ENCODE results near the gene PHC2.

The PHC2 gene

DNA sequence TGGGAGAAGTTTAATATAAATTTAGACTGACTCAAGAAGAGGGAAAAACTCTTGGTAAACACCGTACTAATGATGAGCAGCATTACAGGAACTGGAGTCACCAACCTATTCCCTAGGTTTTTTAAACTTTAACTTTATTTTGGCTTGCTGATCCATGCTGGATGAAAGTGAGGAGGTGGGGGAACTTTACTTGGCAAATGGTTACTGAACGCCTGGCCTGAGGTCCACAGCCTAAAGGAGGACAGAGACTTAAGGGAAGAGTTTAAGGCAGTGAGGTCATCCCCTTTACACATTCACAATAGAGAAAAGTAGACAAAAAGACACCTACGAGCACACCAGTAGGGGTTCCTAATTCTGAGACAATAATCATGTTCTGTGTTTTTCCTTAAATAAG lies 84.4 kb downstream of the PHC2 start:
- DNase-seq: no peak

DNA sequence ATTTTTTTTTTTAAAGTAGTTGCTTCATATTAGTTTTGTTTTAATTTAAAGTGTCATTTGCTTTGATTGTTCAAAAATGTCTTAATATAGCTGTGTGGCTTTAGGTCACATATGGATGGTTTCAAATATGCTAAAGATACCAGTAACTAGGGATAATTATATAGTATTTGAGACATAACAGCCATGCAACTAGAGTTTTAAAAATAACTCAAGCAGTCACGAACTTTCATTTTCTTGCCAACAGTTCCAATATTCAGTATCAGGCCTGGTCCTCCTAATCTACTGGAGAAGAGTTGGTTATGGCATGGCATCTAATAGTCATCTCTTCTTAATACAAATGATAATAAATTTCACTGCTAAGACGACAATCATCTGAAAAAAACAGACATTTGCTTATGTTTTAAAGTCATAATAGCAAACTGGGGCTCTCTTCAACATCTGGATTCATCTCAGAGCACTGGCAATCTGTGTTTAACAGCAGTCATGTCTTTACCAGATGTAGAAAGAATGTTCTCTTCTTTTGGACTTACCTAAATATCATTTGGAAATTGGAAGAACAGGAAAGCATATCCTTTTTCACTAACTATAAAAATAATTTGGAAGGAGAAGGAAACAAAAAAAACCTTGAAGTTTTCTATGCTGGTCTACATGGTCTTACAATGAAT lies 85.9 kb downstream of the PHC2 start:
- no peak for DNase-seq

DNA sequence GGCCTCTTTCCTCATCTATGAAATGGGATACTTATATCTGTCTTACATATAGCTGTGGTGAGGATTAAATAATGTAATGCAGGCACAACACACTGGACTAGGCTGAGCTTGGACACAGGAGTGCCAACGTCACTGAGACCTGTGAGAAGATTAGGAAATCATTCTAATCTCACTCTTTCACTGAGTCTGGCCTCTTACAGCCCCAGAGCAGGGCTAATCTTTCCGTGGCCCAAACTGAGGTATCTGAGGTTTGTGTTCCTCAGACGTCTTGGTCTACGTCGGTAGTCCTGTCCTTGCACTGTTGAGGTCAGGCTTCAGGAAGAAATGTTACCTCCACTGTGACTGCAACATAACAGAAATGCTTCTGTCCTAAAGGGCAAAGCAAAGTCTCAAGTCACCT lies 87.4 kb downstream of the PHC2 start:
- DNase-seq: no peak

DNA sequence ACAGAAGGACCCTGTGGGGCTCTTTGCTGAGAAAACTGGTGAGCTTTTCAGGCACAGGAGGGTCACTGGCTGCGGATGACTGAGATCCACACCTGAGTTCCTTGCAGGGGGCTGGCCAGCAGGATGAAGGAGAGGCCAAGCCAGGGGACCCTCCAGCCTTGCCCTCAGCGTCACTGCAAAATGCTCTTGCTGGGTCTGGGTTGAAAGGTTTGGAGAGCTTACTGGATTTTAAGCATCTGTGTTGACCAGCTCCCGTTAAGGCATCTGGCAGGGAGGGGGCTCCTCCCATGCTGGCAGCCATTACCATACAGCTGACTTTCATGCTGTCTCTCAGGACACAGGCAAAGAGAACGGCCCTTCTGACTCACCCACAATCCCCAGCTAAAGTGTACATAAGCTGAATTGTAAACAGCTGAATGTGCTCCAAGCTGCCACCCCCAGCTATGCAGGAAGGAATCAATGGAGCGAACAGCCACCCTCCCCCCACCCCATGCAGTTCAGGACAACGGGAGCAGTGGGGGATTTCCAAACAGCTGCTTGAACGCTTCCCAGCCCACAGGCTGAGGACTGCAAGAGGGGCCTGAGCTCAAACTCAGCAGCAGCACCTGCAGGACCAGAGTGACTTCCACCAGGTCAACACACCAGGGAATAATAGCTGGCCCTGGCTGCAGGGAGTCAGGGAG lies 88.7 kb downstream of the PHC2 start:
- DNase-seq: no peak

DNA sequence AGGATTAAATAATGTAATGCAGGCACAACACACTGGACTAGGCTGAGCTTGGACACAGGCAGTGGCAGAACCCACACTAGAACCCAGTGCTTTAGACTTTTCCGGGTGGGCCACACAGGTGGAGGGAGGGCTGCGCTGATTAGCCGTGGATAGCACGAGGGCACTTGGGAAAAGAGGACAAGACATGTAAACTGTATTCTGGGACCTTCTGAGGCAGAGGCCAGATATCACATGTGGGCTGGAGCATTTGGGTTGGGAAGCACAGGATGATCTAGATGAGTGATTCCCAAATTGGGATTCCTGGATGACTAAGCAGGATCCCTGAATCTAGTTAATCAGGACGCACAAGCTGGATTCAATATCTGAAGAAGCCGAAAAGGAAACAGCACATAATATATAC lies 89.7 kb downstream of the PHC2 start:
- DNase-seq: no peak

DNA sequence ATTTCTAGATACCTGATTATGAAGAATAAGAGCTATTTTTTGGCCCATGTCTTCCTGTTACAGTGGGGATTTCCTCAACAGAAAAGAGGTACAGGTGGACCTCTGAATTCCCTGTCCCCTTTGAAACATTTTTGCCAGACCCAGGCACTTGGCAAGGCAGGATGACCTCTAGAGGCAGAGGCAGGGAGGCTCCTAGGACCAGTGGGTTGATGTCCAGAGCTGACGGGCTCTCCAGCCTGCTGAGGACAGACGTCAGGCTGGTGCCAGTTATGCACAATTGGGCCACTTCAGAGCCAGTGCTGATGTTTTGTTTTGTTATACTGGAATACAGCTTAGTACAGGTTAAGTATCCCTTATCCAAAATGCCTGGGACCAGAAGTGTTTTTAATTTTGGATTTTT lies 91.5 kb downstream of the PHC2 start:
- no peak for DNase-seq

DNA sequence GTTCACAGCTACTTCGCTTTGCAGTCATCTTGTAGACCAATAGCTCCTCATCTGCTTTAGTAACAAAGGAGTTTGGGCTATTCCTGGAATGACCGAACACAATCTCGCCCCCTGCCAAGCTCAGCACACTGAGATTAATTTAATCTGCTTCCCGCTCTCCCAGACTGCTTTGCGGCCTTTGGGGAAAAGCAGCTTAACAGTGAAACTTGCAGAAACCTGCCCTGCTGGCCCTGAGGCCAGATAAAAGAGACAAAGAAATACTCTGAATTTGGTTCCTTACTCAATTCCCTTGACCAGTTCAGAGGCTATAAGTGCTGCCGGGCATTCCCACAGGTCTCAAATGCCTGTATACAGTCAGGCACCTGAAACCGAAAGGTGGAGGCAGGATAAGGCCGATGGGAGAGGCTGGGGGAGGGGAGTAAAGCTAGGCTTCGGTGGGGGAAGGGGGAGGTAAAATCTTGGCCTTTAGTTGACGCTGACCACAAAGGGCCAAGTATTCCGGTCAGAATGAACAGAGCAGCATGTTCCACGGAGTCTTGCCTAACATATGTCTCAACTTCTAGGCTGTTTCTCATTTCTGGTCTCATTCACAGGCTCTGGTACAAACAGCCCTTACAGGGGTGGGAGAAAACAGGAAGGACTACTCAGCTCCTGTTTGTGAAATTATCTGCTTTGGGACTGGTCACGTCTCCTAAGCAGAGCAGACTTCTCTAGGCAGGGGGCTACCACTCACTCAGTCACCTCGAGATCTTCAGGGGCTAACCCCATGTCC lies 92.3 kb downstream of the PHC2 start:
- DNase-seq: no peak

DNA sequence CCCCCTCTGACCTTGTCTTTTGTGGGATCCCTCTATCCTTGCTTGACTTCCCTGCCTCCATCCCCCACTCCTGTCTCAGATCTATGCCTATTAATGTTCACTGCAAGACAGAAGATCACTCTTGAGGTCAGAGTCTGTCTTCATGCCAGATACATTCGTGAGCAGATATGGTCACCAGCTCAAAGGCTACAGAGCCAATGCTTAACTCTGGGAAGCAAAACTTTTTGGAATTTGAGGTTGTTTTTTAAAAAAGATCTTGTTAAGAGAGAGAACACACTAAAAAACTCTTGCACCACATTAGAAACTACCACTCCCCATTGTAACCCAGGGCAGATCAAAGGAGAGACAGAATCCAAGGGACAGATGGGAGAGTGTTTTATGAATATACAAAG lies 92.9 kb downstream of the PHC2 start:
- no peak for DNase-seq

DNA sequence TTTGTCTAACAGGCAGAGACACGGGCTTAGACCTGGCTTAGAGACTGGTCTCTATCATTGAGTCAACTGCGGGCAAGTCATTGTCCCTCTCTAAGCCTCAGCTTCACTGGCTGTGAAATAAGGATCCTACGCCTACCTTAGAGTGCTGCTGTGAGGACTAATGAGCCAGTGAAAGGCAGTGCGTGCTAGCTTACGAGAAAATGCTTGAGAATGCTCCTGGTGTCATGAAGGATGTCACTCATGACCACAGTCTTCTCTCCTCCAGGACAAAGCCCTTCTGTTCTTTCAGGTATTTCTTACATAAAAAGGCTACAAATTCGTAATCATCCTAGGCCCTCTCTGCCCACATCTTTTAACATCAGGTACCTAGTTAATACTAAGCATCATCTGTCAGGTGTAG lies 93.5 kb downstream of the PHC2 start:
- no peak for DNase-seq

DNA sequence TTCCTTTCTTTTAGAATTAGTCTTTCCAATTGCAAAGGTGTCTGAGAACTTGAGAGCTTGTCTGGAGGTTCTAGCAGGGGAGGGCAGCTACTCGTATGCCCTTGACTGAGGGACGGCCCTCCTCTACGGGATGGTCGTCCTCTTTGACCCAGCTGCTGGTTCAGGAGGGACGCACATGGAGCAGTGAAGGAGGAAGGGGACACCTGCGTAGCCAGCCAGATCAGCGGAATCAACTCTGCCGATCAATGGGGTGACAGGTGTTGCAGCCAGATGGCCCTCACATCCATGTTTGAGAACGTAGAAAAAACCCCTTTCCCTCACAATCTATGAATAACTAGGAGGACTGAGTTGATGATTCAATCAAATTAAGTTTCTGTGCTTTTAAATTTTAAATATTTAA lies 94.3 kb downstream of the PHC2 start:
- DNase-seq: no peak

DNA sequence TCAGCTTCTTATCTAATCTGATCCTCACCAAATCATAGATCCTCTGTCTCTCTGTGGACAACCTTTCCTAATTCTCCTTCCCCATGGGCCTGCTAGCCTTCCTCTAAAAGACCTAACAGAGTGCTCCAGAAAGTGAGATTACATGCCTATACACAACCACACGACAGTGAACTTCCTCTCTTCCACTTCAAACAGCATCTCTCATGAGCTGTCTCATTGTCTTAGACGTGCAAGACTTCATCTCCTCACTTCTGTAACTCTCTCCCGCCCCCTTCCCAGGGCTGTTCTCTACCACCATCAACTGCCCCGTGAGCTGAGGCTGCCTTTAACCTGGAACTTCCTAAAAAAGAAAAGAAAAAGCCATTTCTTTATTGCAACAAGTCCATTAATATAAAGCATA lies 95.9 kb downstream of the PHC2 start:
- no peak for DNase-seq

DNA sequence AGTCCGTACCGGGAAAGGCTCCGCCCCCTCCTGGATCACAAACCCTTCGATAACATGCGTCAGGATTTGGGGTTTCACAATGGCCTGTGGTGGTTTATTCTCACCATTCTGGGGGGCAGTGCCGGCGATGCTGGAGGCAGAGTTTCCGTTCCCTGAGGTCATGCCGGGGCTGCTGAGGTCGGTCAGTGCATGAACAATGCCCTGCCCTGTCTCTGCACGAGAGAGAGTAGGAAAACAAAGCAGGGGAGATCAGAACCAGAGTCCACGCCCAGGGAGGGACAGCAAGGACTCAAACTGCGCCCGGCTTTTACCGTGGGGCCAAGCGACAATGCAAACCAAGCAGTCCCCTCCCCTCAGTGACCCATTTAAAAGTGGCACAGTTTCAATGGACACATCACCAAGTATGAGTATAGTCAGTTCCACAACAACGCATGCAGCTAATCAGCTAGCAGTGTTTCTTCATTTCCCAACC lies 96.8 kb downstream of the PHC2 start:
- no peak for DNase-seq

DNA sequence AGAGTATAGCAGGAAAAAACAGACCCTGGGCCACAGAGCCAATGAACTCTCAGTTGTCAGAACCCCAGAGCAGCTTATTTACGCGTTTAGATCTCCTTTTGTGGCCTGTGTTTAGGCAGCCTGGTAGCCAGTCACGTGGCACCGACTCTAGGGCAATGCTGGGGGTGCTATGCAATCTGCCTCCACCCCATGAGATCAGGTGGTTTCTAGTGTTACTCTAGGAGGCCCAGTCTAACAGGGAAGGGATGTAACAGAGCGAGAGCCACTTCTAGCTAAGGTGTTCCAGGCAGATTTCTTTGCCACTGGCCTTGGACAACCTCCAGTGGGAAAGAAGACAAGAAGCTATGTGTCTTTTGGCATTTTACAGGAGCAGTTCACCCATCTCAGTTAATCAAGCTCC lies 98.0 kb downstream of the PHC2 start:
- no peak for DNase-seq

DNA sequence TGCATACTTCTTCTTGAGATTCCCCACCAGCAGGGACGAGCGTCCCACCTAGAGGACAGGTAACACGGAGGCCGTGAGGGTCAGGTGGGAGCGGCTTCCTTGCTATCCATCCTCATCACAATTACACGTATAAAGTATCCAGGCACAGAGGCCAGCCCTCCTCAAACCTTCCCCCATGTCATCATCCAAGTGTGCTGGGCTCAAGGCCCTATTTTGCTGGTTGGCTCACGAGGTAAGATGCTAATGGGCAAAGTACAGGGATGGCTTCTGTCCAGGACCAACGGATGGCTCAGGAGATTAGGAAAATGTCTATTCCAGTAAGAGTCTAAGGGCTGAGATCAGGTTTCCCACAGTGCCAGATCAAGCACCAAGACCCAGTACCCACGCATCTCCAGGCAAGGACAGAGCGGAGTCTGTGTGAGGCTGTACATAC lies 98.5 kb downstream of the PHC2 start:
- DNase-seq: no peak

DNA sequence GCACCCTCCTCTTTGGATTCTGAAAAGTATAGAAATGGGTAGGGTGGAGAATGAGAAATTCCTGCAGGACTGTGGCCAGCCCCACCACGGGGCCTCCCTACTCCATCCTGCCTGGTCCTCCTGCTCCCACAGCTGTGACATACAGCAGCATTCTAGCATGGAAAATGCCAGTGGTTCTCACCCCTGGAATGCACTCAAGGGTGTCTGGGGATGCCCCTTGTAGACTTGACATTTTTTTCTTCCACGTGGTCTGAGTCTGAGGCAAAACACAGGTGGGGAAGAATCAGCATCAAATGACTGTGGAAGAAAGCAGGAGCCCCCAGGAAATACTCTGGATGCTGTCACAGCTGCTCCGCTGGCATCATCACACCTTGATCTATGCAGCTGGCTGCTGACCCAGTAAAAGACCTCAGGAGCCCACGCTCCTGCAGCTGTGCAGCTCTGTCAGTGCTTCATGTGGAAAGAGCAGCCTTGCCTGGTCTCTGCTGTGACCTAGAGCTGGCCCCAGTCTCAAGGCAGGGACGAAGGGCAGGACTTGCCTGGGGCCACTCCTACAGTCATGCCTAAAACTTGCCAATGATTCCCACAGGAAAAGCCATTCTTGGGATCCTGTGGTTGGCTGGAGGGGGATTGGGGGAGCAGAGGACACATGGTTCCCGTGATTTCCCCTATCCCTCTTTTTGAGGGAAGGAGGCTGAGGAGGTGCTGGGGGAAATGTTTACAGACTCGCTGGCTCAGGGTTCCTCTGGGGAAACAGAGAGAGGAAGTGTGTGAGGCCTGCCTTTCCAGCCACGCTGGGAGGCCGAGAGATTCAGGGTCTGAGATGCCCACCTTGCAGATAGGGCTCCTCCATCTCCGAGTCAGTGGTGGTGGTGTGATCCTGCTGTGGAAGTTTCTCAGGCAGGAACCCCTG lies 99.2 kb downstream of the PHC2 start:
- no peak for DNase-seq

DNA sequence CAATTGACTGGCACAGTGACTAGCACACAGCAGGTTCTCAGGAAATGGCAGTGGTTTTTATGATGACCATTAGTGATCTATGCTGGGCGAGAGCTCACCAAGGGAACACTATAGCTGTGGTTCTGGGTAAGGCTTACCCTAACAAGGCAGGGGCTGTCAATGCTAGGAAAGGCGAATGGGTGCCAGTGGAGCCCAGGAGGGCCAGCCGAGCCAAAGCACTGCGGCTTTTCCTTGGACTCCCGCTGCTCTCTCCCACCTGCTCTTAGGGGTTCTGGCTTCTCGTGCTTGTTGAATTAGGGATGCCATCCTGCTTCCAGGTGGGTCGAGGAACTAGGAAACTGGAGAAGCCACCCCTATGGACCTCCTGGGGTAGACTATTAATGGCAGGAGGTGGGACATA lies 100.0 kb downstream of the PHC2 start:
- no peak for DNase-seq

DNA sequence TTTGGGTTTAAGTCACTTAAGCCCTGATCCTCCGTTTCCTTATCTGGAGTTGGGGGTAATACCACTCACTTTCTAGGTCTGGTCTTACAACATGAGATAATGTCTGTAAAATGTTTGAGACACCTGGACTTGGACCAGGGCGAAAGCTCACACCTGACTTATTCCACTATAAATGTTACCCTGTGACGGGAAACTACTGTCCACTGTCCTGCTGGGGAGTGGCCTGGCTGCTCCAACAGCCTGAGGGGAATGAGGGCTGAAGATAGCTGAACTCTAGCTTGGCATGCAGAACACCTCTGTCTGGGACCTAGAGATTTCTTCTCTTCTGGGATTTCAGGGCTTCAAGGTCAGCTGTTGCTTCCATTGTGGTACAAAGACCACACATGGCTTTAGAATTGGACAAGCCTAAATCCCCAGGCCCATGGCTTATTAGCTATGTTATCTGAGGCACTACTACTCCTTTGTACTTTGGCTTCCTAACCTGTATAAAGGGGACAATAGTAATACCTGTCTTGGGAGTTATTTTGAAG lies 100.5 kb downstream of the PHC2 start:
- no peak for DNase-seq

DNA sequence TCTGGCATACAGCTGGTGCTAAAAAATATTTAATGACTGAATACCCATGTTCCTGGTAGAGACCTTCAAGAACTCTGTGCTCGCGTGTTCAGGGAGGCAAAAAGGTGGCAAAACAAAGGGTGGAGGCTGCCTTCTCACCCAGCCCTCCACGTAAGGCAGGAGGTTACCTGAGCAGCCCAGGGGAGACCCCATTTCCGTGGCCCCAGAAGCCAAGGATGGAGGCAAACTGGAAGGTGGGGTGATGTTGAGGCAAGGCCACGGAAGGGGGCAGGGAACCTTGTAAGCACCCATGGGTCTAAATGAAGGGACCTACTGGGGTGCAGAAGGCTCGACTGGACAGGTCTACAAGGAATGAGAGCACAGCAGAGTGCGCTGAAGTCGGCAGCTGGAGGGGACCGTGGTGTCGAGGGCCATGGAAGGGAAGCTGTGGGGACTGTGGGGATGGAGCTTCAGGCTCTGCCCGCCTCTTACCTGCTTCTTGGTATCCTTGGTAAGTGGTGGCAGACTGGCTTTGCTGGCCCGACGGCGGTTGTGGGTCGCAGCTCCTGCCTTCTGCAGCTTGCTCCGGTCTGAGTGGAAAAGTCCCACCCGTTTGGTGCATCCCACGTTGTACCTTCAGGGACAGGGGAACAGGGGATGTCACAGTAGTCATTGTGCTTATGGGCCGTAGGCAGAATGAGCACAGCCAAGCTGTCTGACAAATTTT lies 101.1 kb downstream of the PHC2 start:
- DNase-seq: no peak

DNA sequence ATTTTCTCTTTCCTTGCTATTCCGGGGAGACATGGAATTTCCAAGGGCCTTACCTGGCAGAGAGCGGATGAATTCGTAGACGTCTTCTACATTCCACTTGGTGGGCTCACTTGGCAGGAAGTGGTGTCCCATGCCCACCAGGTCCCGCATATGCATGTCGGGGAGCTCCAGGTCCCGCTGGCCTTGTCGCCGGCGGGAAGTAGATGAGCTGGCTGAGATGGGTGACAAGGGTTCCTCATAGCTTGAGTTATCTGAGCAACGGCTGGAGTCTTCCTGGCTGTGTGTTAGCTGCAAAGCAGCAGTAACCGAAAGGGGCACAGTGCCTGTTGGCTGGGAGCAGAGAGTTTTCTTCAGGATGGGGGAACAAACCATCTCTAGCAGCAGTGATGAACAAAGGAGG lies 102.1 kb downstream of the PHC2 start:
- DNase-seq: no peak

DNA sequence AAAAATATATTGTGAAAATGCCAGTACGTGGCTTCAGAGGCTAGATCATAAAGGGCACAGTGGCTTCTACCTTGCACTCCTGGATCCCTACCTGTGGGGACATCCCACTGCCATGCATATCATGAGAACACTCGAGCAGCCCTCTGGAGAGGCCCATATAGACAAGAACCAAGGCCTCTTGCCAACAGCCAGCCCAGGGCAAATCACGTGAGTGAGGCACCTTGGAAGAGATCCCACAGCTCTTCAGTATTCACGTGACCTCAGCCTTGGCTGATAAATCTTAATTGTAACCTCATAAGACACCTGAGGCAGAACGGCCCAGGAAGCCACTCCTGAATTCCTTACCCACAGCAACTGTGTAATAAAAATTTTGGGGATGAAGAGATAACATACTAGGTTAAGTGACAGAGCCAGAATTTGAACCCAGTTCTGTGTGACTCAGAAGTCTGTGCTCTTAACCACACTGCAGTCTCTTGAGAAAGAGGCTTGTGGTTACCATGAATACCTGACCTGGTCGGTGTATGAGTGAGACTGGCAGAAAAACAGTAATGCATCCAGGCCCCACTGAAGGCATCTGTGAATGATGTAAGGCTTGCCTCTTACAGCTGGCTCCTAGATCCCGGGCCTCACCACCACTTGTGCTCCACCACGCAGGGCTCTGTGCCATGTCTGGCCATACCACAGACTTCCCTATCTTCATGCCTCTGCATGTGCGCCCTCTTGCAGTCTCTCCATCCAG lies 103.1 kb downstream of the PHC2 start:
- DNase-seq: no peak

DNA sequence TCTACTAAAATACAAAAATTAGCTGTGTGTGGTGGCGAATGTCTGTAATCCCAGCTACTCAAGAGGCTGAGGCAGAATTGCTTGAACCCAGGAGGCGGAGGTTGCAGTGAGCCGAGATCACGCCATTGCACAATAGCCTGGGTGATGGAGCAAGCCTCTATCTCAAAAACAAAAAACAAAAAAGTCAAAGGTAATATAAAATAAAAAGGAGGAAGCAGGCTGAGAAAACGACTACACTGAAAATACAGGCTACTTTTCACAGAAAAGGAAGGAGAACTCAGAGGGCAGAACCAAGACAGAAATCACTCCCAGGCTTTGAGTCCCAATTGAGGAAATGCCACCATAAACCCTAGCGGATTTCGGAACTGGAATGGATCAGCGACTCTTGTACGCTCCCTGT lies 104.1 kb downstream of the PHC2 start:
- DNase-seq: no peak
